H1 (cell line): ENCODE results near the gene VPS26B. TPM values are rescaled to one million over a fixed set of nuclear protein-coding genes. Genes with fewer than 3 reads are reported as not detected.

Experiments used
- ASH2L ChIP-seq: fragments of 200-600, 300-600 bp; sonication (generic); IDR thresholded peaks from one replicate; pipeline ENCODE4 v1.7.1; 2017; ENCODE audit warnings: low read length
- EP300 ChIP-seq, 2 experiments: IDR thresholded peaks; 1 replicate in 1 of 2; 2 replicates in 1 of 2; pipeline ENCODE4 v1.6.1; 2011 to 2012; ENCODE audit warnings: low read depth in 2 of 2, low read length in 2 of 2, mild to moderate bottlenecking in 2 of 2, borderline replicate concordance in 1 of 2, inconsistent platforms in 1 of 2, moderate library complexity in 1 of 2
- polyA plus RNA-seq, 7 experiments: library from polyadenylated mRNA; depleted of rRNA in 3 of 7; stranded (reverse) in 5 of 7; unstranded in 2 of 7; fragments of >200 nt in 5 of 7; fragments of 200-250 nt in 2 of 7; gene quantifications; 1 replicate in 5 of 7; 2 replicates in 1 of 7; 4 replicates in 1 of 7; pipeline versions ENCODE4 v1.2.1 to v1.2.3, GENCODE V29; 2011 to 2013; ENCODE audit warnings: missing spikeins in 2 of 7, mixed read lengths in 2 of 7
- total RNA-seq: library from RNA; stranded (reverse); fragmentation: NEBNext Ultra II Directional; extraction: Animal tissue kit (Norgen Biotek cat#: 25700); gene quantifications from 2 replicates; pipeline ENCODE4 v1.2.1, GENCODE V29; 2021

The VPS26B gene
- total and polyA plus RNA-seq, 2 of the 8 experiments (the other 6 are each of a cell fraction or from before 2014, with no cell fraction given) = 18.3 to 27.0 TPM

DNA sequence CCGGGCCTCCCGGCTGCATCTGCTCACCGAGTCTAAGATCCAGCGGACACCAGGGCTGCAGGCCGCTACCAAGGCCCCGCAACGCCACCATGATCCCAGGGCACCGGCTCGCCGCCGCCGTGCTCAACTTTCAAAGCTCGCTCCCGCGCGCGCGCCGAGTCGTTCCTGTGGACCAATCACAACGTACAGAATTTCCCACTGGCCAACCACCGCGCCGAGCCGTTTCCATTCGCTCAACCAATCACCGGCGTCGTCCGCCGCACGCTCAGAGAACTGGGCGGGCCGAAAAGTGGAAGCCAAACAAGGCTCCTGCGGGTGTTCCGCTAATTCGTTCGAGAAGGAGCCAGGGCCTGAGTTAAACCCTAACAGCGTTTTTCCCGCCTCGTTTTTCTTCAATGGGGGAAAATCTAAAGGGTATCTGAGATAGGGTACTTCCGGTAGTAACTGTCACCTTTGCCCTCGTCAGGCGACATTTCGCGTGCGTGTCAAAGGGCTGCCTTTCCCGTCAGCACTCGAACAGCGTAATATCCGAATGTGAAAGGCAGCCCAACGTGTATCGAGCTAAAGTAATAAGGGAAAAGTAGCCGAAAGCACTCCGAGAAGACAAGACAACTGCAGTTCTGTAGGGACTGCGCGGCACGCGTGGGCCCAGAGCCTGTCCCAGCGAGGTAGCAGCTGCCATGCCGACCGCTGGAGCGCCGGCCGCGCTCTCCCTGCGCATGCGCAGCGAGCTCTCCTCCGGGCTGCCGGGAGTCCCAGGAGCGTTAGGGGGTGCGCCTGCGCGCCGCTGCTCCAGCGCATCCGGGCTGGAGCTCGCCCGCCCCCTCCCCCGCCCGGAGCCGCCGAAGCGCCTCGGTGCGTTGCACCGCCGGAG, at the start of gene VPS26B, which contains the start of gene NCAPD3 (continued):
- TF ChIP-seq EP300 (IDR thresholded peaks at IDR 0.05; ENCODE audit: borderline replicate concordance in 1 of 2, low read depth in 2 of 2, low read length in 2 of 2) (no peak), ASH2L (peak; percentile 87)
- TF ChIP-seq, all 59 proteins: peak for 23
